ENCODE data around the gene ZBTB32. TPM values are rescaled to one million over a fixed set of nuclear protein-coding genes. Genes with fewer than 3 reads are reported as not detected.

ZBTB32 gene
- polyA plus RNA-seq, 1 of the 3 experiments (the other 2 are of a cell fraction), result not detected

- no peak for TF ChIP-seq TCF12 (IDR thresholded peaks at IDR 0.05)
- TF ChIP-seq POLR2AphosphoS5 (IDR thresholded peaks at IDR 0.05; ENCODE audit: low read depth, low read length), result no peak
- no peak for TF ChIP-seq SIN3A (IDR thresholded peaks at IDR 0.05; ENCODE audit: borderline replicate concordance, low read depth, low read length)
- no peak for TF ChIP-seq FOSL2 (IDR thresholded peaks at IDR 0.05; ENCODE audit: borderline replicate concordance, low read depth)
- no peak for TF ChIP-seq PBX3 (IDR thresholded peaks at IDR 0.05)
- TF ChIP-seq RAD21 (IDR thresholded peaks at IDR 0.05; ENCODE audit: low read length), result no peak
- TF ChIP-seq NFIC (IDR thresholded peaks at IDR 0.05; ENCODE audit: borderline replicate concordance), result no peak
- no peak for TF ChIP-seq GABPA (IDR thresholded peaks at IDR 0.05; ENCODE audit: low read depth)
- TF ChIP-seq YY1 (IDR thresholded peaks at IDR 0.05; ENCODE audit: low read depth), result no peak
- no peak for TF ChIP-seq IRF3 (IDR thresholded peaks at IDR 0.05; ENCODE audit: low read depth, low read length)
- TF ChIP-seq FOXJ3 (CRISPR knock-in tag; IDR thresholded peaks at IDR 0.05), result no peak
- TF ChIP-seq CTCF (IDR thresholded peaks at IDR 0.05), result no peak
- Histone ChIP-seq H3K4me2 (no peak overlapping the region), H2AFZ (ENCODE audit: low read depth) (no peak overlapping the region), H3K9ac (no peak overlapping the region), H3K9me2 (no peaks in the 10 kb centered on the region), H4K20me1 (ENCODE audit: insufficient read depth) (no peaks in the 10 kb centered on the region), H3K4me3 (ENCODE audit: low read depth in 2 of 2, low read length in 1 of 2) (no peak overlapping the region), H3K27me3 (ENCODE audit: insufficient read depth) (no peaks in the 10 kb centered on the region), H3K36me3 (replicated peaks in 1 of 2; ENCODE audit: control insufficient read depth in 1 of 2, insufficient read depth in 2 of 2, low read length in 1 of 2) (no peaks in the 10 kb centered on the region), H3K27ac (ENCODE audit: low read depth in 2 of 2, low read length in 1 of 2) (no peak overlapping the region), H3K9me3 (no peaks in the 10 kb centered on the region), H3F3A (replicated peaks; ENCODE audit: insufficient read depth) (no peaks in the 10 kb centered on the region), H3K4me1 (ENCODE audit: control insufficient read depth in 1 of 2, insufficient read depth in 2 of 2, low read depth in 1 of 2, low read length in 1 of 2) (no peaks in the 10 kb centered on the region), H3K79me2 (ENCODE audit: insufficient read depth) (no peaks in the 10 kb centered on the region)
- no peak for DNase-seq
- 45% methylated on average over 1 of the region's 1 CpG for WGBS (ENCODE audit: low lambda C conversion rate)
- POLR2A ChIA-PET, result no interaction called here
- CTCF ChIA-PET, result interaction anchor here (1.8 kb wide), 1 partner anchor 15 kb away, joined by 6 read pairs; no protein-coding TSS in a partner anchor
These were observed 4.0 kb downstream of the ZBTB32 start for GRCh38 chr19:35708391-35708790.

GRCh38 chr19:35710784-35711723 lies 6.7 kb downstream of the ZBTB32 start:
- Histone ChIP-seq H3K9me3 (no peaks in the 10 kb centered on the region), H3K36me3 (replicated peaks in 1 of 2; ENCODE audit: control insufficient read depth in 1 of 2, insufficient read depth in 2 of 2, low read length in 1 of 2) (no peaks in the 10 kb centered on the region), H2AFZ (ENCODE audit: low read depth) (no peak overlapping the region), H3K9ac (no peak overlapping the region), H3F3A (replicated peaks; ENCODE audit: insufficient read depth) (no peaks in the 10 kb centered on the region), H3K4me1 (ENCODE audit: control insufficient read depth in 1 of 2, insufficient read depth in 2 of 2, low read depth in 1 of 2, low read length in 1 of 2) (peaks cover 3 to 7% of the 10 kb centered on the region in 2 experiments; a peak in 2 of 4 replicates), H3K27ac (ENCODE audit: low read depth in 2 of 2, low read length in 1 of 2) (no peak overlapping the region), H3K4me3 (ENCODE audit: low read depth in 2 of 2, low read length in 1 of 2) (no peak overlapping the region), H3K4me2 (no peak overlapping the region), H4K20me1 (ENCODE audit: insufficient read depth) (no peaks in the 10 kb centered on the region), H3K27me3 (ENCODE audit: insufficient read depth) (no peaks in the 10 kb centered on the region), H3K9me2 (no peaks in the 10 kb centered on the region), H3K79me2 (ENCODE audit: insufficient read depth) (no peaks in the 10 kb centered on the region)
- CTCF ChIA-PET, result interaction anchor here (1.2 to 2.1 kb wide), 5 partner anchors 8 to 162 kb away, joined by 3 to 7 read pairs (median 5); no protein-coding TSS in a partner anchor
- TF ChIP-seq NRF1 (IDR thresholded peaks at IDR 0.05; ENCODE audit: low read depth, low read length) (no peak), TCF12 (IDR thresholded peaks at IDR 0.05) (no peak), USF2 (IDR thresholded peaks at IDR 0.05; ENCODE audit: borderline replicate concordance, low read depth, low read length) (no peak), POLR2AphosphoS5 (IDR thresholded peaks at IDR 0.05; ENCODE audit: low read depth, low read length) (no peak), GATA2 (CRISPR knock-in tag; IDR thresholded peaks at IDR 0.05) (no peak)
- POLR2A ChIA-PET, result interaction anchor here (0.7 kb wide), 1 partner anchor 65 kb away, joined by 4 read pairs; no protein-coding TSS in a partner anchor
- no peak for DNase-seq
- 37% methylated on average over 13 of the region's 13 CpGs for WGBS (ENCODE audit: low lambda C conversion rate)
